Measurements from ENCODE around the gene HSP90AB1.

DNA sequence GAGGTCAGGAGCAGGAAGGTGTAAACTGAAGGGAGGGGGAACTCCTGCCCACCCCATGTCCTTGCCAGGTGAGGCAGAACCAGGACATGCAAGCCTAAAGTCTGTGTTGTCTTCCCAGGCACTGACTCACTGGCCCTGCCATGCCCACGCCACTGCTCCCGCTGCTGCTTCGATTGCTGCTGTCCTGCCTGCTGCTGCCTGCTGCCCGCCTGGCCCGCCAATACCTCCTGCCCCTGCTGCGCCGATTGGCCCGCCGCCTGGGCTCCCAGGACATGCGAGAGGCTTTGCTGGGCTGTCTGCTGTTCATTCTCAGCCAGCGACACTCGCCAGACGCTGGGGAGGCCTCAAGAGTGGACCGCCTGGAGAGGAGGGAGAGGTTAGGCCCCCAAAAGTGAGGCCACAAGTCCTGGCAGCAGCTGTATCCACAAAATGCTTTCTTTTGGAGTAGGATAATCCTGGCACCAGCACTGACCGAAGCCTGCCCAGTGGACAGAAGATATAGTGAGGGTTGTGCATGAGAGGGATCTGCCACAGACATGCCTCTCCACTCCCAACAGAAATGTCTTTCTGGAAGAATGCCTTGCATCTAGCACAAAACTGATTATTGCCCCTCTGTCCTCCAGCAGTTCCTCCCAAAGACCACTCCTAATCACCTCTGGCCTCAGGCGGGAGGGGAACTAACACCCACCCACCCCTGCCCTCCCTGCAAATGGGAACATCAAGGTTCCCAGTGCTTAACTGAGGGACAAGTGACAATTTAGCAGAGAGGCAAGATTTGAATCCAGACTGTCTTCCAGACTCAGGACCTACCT lies 29.4 kb upstream of the HSP90AB1 start:
- TF ChIP-seq POLR2AphosphoS5 (IDR thresholded peaks at IDR 0.05; ENCODE audit: low read depth) (no peak), REST (IDR thresholded peaks at IDR 0.05; ENCODE audit: insufficient replicate concordance, low read depth) (no peak), SPI1 (IDR thresholded peaks at IDR 0.05; ENCODE audit: borderline replicate concordance, low read depth) (no peak)
- TF ChIP-seq, protein P1, sequence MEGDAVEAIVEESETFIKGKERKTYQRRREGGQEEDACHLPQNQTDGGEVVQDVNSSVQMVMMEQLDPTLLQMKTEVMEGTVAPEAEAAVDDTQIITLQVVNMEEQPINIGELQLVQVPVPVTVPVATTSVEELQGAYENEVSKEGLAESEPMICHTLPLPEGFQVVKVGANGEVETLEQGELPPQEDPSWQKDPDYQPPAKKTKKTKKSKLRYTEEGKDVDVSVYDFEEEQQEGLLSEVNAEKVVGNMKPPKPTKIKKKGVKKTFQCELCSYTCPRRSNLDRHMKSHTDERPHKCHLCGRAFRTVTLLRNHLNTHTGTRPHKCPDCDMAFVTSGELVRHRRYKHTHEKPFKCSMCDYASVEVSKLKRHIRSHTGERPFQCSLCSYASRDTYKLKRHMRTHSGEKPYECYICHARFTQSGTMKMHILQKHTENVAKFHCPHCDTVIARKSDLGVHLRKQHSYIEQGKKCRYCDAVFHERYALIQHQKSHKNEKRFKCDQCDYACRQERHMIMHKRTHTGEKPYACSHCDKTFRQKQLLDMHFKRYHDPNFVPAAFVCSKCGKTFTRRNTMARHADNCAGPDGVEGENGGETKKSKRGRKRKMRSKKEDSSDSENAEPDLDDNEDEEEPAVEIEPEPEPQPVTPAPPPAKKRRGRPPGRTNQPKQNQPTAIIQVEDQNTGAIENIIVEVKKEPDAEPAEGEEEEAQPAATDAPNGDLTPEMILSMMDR (IDR thresholded peaks at IDR 0.05; ENCODE audit: insufficient read depth, low read length) = no peak
